OCI-LY7 (cell line): Measurements from ENCODE around the gene ZNF775. TPM values are rescaled to one million over a fixed set of nuclear protein-coding genes. Genes with fewer than 3 reads are reported as not detected.

ENCODE experiments used
- BruUV-seq: library from RNA; stranded (reverse); fragments of 400-500 nt; replicated peaks from 2 replicates; lab custom pipeline; 2021; lab: Mats Ljungman, UMichigan
- CTCF ChIA-PET: fragments of 300-600 bp; sonication (Branson Sonifier 250); formaldehyde crosslinking; loops from one replicate; lab custom pipeline; 2022; ENCODE audit warnings: antibody characterized with exemption; ENCODE audit not compliant: unreplicated experiment; lab: Charles Lee
- POLR2A ChIA-PET: fragments of 300-600 bp; sonication (Branson Sonifier 250); formaldehyde crosslinking; loops from one replicate; lab custom pipeline; 2022; ENCODE audit warnings: antibody characterized with exemption; lab: Charles Lee
- DNase-seq: peaks from one replicate; pipeline ENCODE4 v3.0.0-alpha.2; 2015; ENCODE audit warnings: low spot score
- H2AFZ ChIP-seq: fragments of 200-600 bp; sonication (generic), shearing (Covaris generic); 2 replicates; pipeline ENCODE4 v1.6.1; 2014; ENCODE audit warnings: mild to moderate bottlenecking, antibody characterized with exemption, low read length, moderate library complexity
- H3K27ac ChIP-seq: fragments of 200-600 bp; sonication (generic); 2 replicates; pipeline ENCODE4 v1.5.1; 2014; ENCODE audit warnings: mixed run types, low read depth, mild to moderate bottlenecking, moderate library complexity, low read length, inconsistent platforms; ENCODE audit not compliant: poor library complexity, severe bottlenecking
- H3K36me3 ChIP-seq: fragments of 200-600 bp; sonication (generic); 2 replicates; pipeline ENCODE4 v1.6.1; 2014; ENCODE audit warnings: mild to moderate bottlenecking, antibody characterized with exemption, low read length, moderate library complexity, mixed read lengths; ENCODE audit not compliant: insufficient read depth
- H3K4me1 ChIP-seq: fragments of 200-600 bp; sonication (generic); 2 replicates; pipeline ENCODE4 v1.5.1; 2014; ENCODE audit warnings: mild to moderate bottlenecking, low read length; ENCODE audit not compliant: insufficient read depth, poor library complexity, severe bottlenecking
- H3K4me2 ChIP-seq: fragments of 200-600 bp; sonication (generic); 2 replicates; pipeline ENCODE4 v1.6.1; 2014; ENCODE audit warnings: mild to moderate bottlenecking, low read length
- H3K4me3 ChIP-seq: fragments of 200-600 bp; sonication (generic); 2 replicates; pipeline ENCODE4 v1.5.1; 2014; ENCODE audit warnings: mild to moderate bottlenecking, low read depth, low read length; ENCODE audit not compliant: poor library complexity, severe bottlenecking
- H3K79me2 ChIP-seq: fragments of 200-600 bp; sonication (generic); 2 replicates; pipeline ENCODE4 v1.6.1; 2016; ENCODE audit warnings: low read depth, mild to moderate bottlenecking, low read length, moderate library complexity, mixed read lengths; ENCODE audit not compliant: insufficient read depth
- H3K9me2 ChIP-seq: fragments of 200-600 bp; sonication (generic); 2 replicates; pipeline ENCODE4 v1.6.1; 2016; ENCODE audit warnings: mild to moderate bottlenecking, low read length, mixed read lengths; ENCODE audit not compliant: insufficient read depth
- H3K9me3 ChIP-seq: fragments of 200-600 bp; sonication (generic); 2 replicates; pipeline ENCODE4 v1.6.1; 2014; ENCODE audit warnings: mild to moderate bottlenecking, mixed run types, low read length, mixed read lengths
- H4K20me1 ChIP-seq: fragments of 200-600 bp; sonication (generic); 2 replicates; pipeline ENCODE4 v1.6.1; 2014; ENCODE audit warnings: mild to moderate bottlenecking, antibody characterized with exemption, low read length, moderate library complexity, mixed read lengths; ENCODE audit not compliant: insufficient read depth
- EZH2phosphoT487 ChIP-seq: fragments of 200-600 bp; sonication (generic); IDR thresholded peaks from 2 replicates; pipeline ENCODE4 v1.6.1; 2018; ENCODE audit warnings: low read depth, borderline replicate concordance, mild to moderate bottlenecking, mixed run types, antibody characterized with exemption, low read length, moderate library complexity, mixed read lengths
- intact Hi-C: fragments of 100-400 bp; cut with micrococcal nuclease; formaldehyde crosslinking; loops from one replicate; pipeline ENCODE4 v1.10.0; 2022; ENCODE audit not compliant: unreplicated experiment
- total RNA-seq, 2 experiments: library from RNA; depleted of rRNA in 1 of 2; stranded (reverse); fragments of >200 nt in 1 of 2; shearing (Covaris generic) in 1 of 2; gene quantifications; 2 replicates each; pipeline ENCODE4 v1.2.3, GENCODE V29; 2014 to 2022
- TF ChIP-seq, protein P1 (sequence below): fragments of 200-600 bp; sonication (generic); conservative IDR thresholded peaks from 2 replicates; pipeline ENCODE4 v1.5.1; 2014; ENCODE audit warnings: mild to moderate bottlenecking, antibody characterized with exemption, low read length, moderate library complexity, mixed read lengths

ZNF775 gene
- total RNA-seq, 2 experiments from 2014 or later: 4.7 to 6.5 TPM

DNA sequence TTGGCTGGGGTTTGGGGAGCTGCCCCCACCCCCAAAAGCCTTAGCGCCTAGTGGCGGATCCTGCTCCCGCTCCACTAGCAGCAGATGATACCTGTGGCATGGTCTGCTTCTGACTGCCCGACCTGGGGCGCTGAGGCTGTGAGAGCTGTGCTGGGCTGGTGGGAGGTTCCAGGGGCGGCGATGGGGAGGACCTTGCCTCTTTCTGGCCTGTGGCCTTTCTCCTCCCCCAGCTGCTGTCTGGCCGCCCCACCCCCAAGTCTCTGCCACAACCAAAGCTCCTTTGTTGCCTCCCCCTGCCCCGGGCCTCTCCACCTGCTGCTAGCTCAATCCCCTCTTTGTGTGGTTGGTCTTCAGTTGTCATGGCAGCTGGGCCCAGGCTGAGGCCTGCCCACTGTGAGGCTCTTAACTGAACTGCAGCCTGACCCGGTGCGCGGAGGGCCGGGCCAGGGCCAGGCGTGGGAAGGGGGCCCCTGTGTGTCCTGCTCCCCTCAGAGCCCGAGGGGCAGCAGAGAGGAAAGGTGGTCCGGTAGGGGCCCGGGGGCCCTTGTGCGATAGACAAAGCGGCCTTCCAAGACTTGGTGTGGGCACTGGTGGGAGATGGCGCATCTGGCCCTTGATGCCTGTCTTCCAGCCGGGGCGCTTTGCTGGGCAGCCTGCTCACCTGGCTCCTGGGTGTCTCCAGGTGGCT, 4.7 kb downstream of the ZNF775 start:
- H2AFZ ChIP-seq: no peak overlapping the region
- H3K79me2 ChIP-seq: no peaks in the 10 kb centered on the region
- ChIA-PET POLR2A (interaction anchor here (1.0 to 1.3 kb wide), 2 partner anchors 9 to 17 kb away, joined by 3 read pairs; no protein-coding TSS in a partner anchor), CTCF (interaction anchor here (1.0 kb wide), 1 partner anchor 20 kb away, joined by 5 read pairs; no protein-coding TSS in a partner anchor)
- no peaks in the 10 kb centered on the region for H3K9me3 ChIP-seq
- intact Hi-C loops: no loop called here
- no peak for DNase-seq
- no peak overlapping the region for H3K4me3 ChIP-seq
- TF ChIP-seq, protein P1, sequence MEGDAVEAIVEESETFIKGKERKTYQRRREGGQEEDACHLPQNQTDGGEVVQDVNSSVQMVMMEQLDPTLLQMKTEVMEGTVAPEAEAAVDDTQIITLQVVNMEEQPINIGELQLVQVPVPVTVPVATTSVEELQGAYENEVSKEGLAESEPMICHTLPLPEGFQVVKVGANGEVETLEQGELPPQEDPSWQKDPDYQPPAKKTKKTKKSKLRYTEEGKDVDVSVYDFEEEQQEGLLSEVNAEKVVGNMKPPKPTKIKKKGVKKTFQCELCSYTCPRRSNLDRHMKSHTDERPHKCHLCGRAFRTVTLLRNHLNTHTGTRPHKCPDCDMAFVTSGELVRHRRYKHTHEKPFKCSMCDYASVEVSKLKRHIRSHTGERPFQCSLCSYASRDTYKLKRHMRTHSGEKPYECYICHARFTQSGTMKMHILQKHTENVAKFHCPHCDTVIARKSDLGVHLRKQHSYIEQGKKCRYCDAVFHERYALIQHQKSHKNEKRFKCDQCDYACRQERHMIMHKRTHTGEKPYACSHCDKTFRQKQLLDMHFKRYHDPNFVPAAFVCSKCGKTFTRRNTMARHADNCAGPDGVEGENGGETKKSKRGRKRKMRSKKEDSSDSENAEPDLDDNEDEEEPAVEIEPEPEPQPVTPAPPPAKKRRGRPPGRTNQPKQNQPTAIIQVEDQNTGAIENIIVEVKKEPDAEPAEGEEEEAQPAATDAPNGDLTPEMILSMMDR: no peak
- no peak for TF ChIP-seq EZH2phosphoT487
- H4K20me1 ChIP-seq: no peaks in the 10 kb centered on the region
- H3K4me1 ChIP-seq: peaks cover 39% of the 10 kb centered on the region
- H3K27ac ChIP-seq: no peak overlapping the region
- BruUV-seq: no TSS peak
- peak overlapping the region; percentile 74 for H3K4me2 ChIP-seq
- no peaks in the 10 kb centered on the region for H3K9me2 ChIP-seq
- no peaks in the 10 kb centered on the region for H3K36me3 ChIP-seq

DNA sequence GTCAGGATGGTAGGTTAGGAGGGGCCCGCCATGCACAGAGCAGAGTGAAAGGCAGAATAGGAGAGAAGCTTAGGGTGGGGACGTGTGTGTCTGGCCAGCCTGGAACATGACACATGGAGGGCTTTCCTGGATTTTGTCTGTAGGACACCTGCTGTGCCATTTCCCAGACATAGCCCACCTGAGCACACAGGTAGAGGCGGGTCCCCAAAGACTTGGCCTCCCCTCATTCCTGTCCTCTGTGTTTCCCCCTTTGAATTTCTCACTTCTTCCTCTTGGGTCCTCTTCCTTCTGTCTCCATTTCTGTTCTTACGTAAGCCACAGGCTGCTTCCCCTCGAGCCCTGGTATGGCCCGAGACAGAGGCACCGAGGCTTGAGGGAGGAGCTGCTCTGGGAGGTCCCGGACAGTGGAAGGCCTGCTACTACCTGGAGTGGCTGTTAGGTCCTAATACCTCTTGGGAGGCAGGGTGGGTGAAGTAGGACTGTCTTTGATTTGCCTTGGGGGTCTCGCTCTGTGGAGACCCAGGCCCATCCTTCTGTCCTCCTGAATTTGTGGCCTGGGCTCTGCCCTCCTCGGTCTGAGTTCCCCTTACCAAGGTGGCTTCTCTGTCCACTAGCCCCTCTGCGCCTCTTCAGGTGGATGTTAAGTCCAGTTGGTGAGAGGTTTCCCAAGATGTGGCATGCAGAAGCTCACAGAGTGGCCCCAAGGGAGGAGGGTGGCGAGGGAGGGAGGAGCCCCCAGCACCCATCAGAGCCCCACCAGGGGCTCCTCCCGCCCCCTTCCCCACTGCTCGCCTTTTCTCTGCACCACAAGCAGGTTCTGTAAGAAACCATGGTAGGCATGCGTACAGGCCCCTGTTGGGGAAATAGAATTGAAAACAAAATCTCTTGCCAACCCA, 5.5 kb downstream of the ZNF775 start:
- no peaks in the 10 kb centered on the region for H3K9me2 ChIP-seq
- H4K20me1 ChIP-seq: no peaks in the 10 kb centered on the region
- intact Hi-C loops: no loop called here
- H3K4me3 ChIP-seq: no peak overlapping the region
- no peaks in the 10 kb centered on the region for H3K9me3 ChIP-seq
- POLR2A ChIA-PET: interaction anchor here (1.0 to 1.4 kb wide), 3 partner anchors 8 to 22 kb away, joined by 3 to 5 read pairs (median 4); no protein-coding TSS in a partner anchor
- TF ChIP-seq EZH2phosphoT487: no peak
- TF ChIP-seq, protein P1: no peak
- no peaks in the 10 kb centered on the region for H3K79me2 ChIP-seq
- no peak overlapping the region for H3K4me2 ChIP-seq
- peaks cover 39% of the 10 kb centered on the region for H3K4me1 ChIP-seq
- DNase-seq: no peak
- no peak overlapping the region for H2AFZ ChIP-seq
- CTCF ChIA-PET: no interaction called here
- BruUV-seq: no TSS peak
- no peak overlapping the region for H3K27ac ChIP-seq
- H3K36me3 ChIP-seq: no peaks in the 10 kb centered on the region
